ENCODE data around the gene TCF3.

Gene TCF3

DNA sequence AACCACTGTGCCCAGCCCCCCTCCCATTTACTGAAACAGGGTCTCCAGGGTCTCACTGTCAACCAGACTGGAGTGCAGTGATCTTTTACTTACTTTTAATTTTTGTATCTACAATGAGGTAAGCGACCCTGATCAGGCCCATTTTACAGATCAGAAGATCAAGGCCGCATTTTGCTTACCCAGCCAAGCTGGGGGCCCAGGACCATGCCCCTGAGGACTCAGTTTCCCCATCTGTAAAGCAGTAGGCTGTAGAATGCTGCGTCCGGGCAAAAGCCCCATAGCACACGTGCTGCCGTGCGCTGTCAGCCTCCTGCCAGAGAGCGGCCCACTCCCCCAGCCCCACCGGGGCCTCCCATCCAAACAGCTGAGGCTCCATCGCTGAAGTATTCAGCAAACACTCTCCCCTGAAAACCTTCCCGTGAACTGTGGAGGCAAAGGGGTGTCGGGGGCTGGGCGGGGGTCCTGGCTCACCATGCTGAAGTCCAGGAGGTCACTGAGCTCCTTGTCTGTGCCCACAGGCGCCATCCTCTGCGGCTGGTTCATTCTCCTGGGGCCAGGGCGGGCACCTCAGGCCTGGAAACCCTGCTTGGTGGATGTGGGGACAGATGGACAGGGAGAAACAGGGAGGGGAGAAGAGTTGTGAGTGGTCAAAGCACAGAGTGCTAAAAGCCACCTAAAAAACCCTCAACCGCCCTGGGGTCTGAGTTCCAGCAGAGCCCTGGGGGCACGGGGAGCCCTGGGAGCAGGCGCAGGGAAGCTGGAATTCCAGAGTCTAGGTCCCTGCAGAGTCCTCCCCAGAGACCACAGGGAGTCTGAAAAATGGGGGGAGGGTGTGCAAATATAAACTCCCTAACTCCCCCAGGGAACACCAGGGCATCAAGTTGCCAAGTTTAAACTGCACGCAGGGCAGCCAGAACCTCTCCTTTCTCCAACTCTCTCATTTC is 2.4 kb downstream of the TCF3 start:
- no peak for DNase-seq (ENCODE audit: low read depth, low spot score)
- peaks cover 52% of the 10 kb centered on the region for H3K36me3 ChIP-seq (ENCODE audit: insufficient read depth, insufficient read length, low read length)
- peak overlapping the region; percentile 90 for H3K9ac ChIP-seq (ENCODE audit: insufficient read length, low read depth)
- peak overlapping the region; percentile 76 for H3K4me3 ChIP-seq (ENCODE audit: insufficient read length, low read depth)
- no peaks in the 10 kb centered on the region for H3K27me3 ChIP-seq (ENCODE audit: insufficient read depth, insufficient read length)
- peaks cover 34% of the 10 kb centered on the region for H3K4me1 ChIP-seq (ENCODE audit: insufficient read depth, insufficient read length)
- TF ChIP-seq YY1 (IDR thresholded peaks at IDR 0.05; ENCODE audit: insufficient read depth, insufficient read length) (no peak), SUZ12 (IDR thresholded peaks at IDR 0.05; ENCODE audit: extremely low read depth, insufficient read depth, insufficient read length) (no peak), ZNF274 (IDR thresholded peaks at IDR 0.05; ENCODE audit: low read depth, low read length) (no peak)
- H3K9me3 ChIP-seq (ENCODE audit: insufficient read depth, low read length): peaks cover 14% of the 10 kb centered on the region; the same call in 1 of the 2 replicates

DNA sequence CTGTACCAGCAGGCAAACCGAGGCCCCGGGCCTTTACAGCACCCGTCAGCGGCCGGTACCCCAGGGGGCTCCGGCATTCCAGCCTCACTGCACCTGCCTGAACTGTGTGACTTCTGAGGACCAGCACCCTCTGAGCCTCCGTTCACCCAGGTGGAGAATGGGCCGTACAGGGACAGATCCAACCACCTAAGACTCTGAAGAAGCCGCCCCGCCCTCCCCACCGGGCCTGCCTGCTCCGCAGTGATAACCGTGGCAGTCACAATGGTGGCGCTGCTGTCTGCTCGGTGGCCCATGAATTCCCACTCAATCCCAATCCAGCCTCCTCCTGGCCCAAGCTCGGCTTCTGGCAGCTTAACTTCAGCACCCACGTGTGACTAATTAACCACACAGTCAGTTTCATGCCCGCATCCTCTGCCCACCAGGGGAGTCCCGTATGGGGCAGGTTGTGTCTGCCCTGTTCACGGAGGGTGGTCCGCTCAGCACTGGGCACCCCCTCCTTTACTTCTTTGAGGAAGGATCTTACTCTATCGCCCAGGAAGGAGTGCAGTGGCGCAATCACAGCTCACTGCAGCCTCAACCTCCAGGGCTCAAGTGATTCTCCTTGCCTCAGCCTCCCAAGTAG is 3.4 kb downstream of the TCF3 start:
- H3K36me3 ChIP-seq (ENCODE audit: insufficient read depth, insufficient read length, low read length): peaks cover 61% of the 10 kb centered on the region
- peaks cover 35% of the 10 kb centered on the region for H3K4me1 ChIP-seq (ENCODE audit: insufficient read depth, insufficient read length)
- H3K9me3 ChIP-seq (ENCODE audit: insufficient read depth, low read length): peaks cover 14% of the 10 kb centered on the region; the same call in 1 of the 2 replicates
- no peak for DNase-seq (ENCODE audit: low read depth, low spot score)
- no peak overlapping the region for H3K9ac ChIP-seq (ENCODE audit: insufficient read length, low read depth)
- H3K4me3 ChIP-seq (ENCODE audit: insufficient read length, low read depth): no peak overlapping the region
- TF ChIP-seq ZNF274 (IDR thresholded peaks at IDR 0.05; ENCODE audit: low read depth, low read length) (no peak), YY1 (IDR thresholded peaks at IDR 0.05; ENCODE audit: insufficient read depth, insufficient read length) (no peak), SUZ12 (IDR thresholded peaks at IDR 0.05; ENCODE audit: extremely low read depth, insufficient read depth, insufficient read length) (no peak)
- no peaks in the 10 kb centered on the region for H3K27me3 ChIP-seq (ENCODE audit: insufficient read depth, insufficient read length)

DNA sequence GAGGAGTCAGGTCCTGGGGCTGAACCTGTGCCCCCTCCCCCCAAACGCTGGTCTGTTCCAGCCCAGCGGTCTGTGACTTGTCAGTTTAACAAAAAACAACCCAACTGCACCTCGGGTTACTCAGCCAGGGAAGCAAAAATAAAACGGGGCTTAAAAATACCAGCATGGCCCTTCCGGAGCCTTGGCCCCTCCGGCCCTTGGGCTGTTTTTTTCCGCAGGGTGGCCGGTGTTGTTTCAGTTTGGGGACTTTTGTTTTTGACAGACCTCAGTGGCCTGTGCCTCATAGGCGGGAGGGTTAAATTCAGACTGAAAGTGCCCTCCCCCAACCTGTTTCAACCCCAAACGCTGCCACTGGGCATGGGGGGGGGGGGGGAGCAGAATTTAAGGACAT is 4.0 kb downstream of the TCF3 start:
- TF ChIP-seq SUZ12 (IDR thresholded peaks at IDR 0.05; ENCODE audit: extremely low read depth, insufficient read depth, insufficient read length): no peak
- no peak for TF ChIP-seq YY1 (IDR thresholded peaks at IDR 0.05; ENCODE audit: insufficient read depth, insufficient read length)
- TF ChIP-seq ZNF274 (IDR thresholded peaks at IDR 0.05; ENCODE audit: low read depth, low read length): no peak
- Histone ChIP-seq H3K4me3 (ENCODE audit: insufficient read length, low read depth) (no peak overlapping the region), H3K9me3 (ENCODE audit: insufficient read depth, low read length) (peaks cover 14% of the 10 kb centered on the region; the same call in 1 of the 2 replicates), H3K9ac (ENCODE audit: insufficient read length, low read depth) (no peak overlapping the region), H3K36me3 (ENCODE audit: insufficient read depth, insufficient read length, low read length) (peaks cover 67% of the 10 kb centered on the region), H3K27me3 (ENCODE audit: insufficient read depth, insufficient read length) (no peaks in the 10 kb centered on the region), H3K4me1 (ENCODE audit: insufficient read depth, insufficient read length) (peaks cover 36% of the 10 kb centered on the region)
- DNase-seq (ENCODE audit: low read depth, low spot score): no peak

DNA sequence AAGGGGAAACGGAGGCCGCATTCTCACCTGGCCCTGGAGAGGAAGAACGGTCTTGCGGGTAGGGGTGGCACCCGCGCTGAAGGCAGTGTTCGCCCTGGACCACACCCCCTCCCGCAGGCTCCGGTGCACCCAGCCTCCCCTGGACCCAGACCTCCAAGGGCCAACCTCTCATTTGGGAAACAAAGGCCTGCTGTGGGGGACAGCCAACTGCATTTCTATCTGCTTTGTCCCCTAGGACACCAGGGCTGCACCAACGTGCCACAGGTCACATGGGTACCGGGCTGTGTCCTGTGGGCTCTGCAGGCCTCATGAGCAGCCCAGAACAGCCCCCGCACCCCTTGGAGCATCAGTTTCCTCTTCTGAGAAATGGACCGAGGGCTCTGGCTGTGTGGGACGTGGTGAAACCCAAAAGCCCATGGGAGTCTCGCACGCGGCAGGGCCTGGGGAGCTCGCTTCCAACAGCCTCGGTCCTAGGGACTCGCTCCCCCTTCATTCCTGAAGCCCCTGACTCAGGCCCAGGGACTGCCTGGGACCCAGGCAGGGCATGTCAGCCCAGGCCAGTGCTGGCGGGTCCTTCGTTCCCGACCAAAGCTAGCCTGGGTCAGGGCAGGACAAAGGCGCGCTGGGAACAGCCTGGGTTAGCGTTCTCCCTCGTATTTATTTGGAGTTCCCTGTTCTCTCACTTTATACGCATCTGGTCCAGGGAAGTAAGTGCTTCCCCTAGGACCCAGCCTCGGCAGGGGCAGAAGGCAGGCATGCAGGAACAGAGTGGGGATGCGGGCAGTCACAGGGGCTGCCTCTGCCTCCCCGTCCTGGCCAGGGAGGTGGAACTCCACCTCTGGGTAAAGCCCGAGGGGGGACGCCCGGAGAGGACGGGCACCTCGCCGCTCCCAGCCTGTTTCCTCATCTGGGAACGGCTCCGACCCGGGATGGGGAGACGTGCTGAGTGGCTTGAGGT is 4.6 kb downstream of the TCF3 start:
- Histone ChIP-seq H3K4me1 (ENCODE audit: insufficient read depth, insufficient read length) (peaks cover 36% of the 10 kb centered on the region), H3K9me3 (ENCODE audit: insufficient read depth, low read length) (peaks cover 14% of the 10 kb centered on the region; the same call in 1 of the 2 replicates), H3K9ac (ENCODE audit: insufficient read length, low read depth) (peak overlapping the region; percentile 36), H3K27me3 (ENCODE audit: insufficient read depth, insufficient read length) (no peaks in the 10 kb centered on the region), H3K36me3 (ENCODE audit: insufficient read depth, insufficient read length, low read length) (peaks cover 74% of the 10 kb centered on the region), H3K4me3 (ENCODE audit: insufficient read length, low read depth) (no peak overlapping the region)
- TF ChIP-seq YY1 (IDR thresholded peaks at IDR 0.05; ENCODE audit: insufficient read depth, insufficient read length): no peak
- no peak for TF ChIP-seq ZNF274 (IDR thresholded peaks at IDR 0.05; ENCODE audit: low read depth, low read length)
- TF ChIP-seq SUZ12 (IDR thresholded peaks at IDR 0.05; ENCODE audit: extremely low read depth, insufficient read depth, insufficient read length): no peak
- DNase-seq (ENCODE audit: low read depth, low spot score): no peak

DNA sequence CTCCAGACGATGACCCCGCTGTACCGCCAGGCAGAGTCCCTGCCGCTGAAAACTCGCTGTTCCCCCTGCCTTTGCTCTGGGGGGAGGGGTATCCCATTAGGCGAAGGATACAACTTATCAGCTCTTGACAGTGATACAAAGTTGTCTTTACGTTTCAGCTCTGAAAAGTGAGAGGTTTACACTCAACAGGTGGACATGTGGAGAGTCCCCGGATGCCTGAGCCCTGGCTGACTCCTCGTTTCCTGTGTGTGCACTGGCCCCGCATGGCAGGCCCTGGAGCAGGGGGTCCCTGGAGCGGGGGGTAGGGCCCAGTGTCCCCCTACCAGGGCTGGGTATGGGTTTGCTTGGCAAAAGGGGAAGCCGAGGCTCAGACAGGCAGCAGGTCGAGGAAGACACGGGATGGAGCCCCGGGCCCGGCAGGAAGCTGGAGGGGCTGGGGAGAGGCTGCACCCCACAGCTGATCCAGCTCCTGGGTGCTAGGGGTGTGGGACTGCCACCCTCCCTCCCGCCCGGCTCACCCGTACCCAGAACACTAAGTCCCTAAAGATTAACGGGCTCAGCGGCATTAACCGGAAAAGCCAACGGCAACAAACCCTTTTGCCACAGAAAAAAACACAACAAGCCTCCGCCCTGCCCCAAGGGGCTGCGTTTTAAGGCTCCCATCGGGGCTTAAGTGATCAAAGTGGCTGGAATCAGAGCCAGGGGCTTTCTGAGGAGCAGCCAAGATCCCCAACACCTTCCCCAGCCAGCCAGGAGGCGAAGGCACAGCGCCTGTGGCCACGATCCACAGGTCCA is 5.6 kb downstream of the TCF3 start:
- H3K27me3 ChIP-seq (ENCODE audit: insufficient read depth, insufficient read length): no peaks in the 10 kb centered on the region
- peaks cover 14% of the 10 kb centered on the region; the same call in 1 of the 2 replicates for H3K9me3 ChIP-seq (ENCODE audit: insufficient read depth, low read length)
- H3K4me1 ChIP-seq (ENCODE audit: insufficient read depth, insufficient read length): peaks cover 39% of the 10 kb centered on the region
- H3K36me3 ChIP-seq (ENCODE audit: insufficient read depth, insufficient read length, low read length): peaks cover 83% of the 10 kb centered on the region
- TF ChIP-seq YY1 (IDR thresholded peaks at IDR 0.05; ENCODE audit: insufficient read depth, insufficient read length): no peak
- no peak for TF ChIP-seq SUZ12 (IDR thresholded peaks at IDR 0.05; ENCODE audit: extremely low read depth, insufficient read depth, insufficient read length)
- TF ChIP-seq ZNF274 (IDR thresholded peaks at IDR 0.05; ENCODE audit: low read depth, low read length): no peak
- DNase-seq (ENCODE audit: low read depth, low spot score): no peak
- H3K4me3 ChIP-seq (ENCODE audit: insufficient read length, low read depth): no peak overlapping the region
- peak overlapping the region; percentile 10 for H3K9ac ChIP-seq (ENCODE audit: insufficient read length, low read depth)

DNA sequence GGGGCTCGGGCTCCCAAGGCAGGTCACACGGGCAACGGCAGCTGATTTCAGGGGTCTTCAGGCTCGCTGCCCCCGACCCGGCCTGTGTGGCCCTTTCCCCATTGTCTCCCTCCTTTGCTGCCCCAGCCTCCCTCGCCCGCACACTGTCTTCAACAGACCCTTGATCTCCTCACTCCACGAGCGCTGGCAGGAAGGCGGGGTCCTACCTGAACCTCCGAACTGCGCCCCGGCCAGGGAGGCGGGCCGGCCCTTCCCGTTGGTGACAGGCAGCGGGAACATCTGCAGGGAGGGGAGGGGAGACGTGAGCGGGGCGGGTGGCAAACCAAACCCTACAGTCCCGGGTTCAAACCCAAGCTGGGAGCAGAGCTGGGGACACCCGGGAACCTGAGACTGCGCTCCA is 6.3 kb downstream of the TCF3 start:
- Histone ChIP-seq H3K4me3 (ENCODE audit: insufficient read length, low read depth) (no peak overlapping the region), H3K27me3 (ENCODE audit: insufficient read depth, insufficient read length) (no peaks in the 10 kb centered on the region), H3K4me1 (ENCODE audit: insufficient read depth, insufficient read length) (peaks cover 39% of the 10 kb centered on the region), H3K9me3 (ENCODE audit: insufficient read depth, low read length) (peaks cover 14% of the 10 kb centered on the region; the same call in 1 of the 2 replicates), H3K9ac (ENCODE audit: insufficient read length, low read depth) (no peak overlapping the region), H3K36me3 (ENCODE audit: insufficient read depth, insufficient read length, low read length) (peaks cover 90% of the 10 kb centered on the region)
- TF ChIP-seq ZNF274 (IDR thresholded peaks at IDR 0.05; ENCODE audit: low read depth, low read length) (no peak), SUZ12 (IDR thresholded peaks at IDR 0.05; ENCODE audit: extremely low read depth, insufficient read depth, insufficient read length) (no peak), YY1 (IDR thresholded peaks at IDR 0.05; ENCODE audit: insufficient read depth, insufficient read length) (no peak)
- DNase-seq (ENCODE audit: low read depth, low spot score): no peak
